HG03135 (cell line): ENCODE data around the gene ERBB4.

Experiments used
- ATAC-seq: cut with Tn5 transposase; IDR thresholded peaks from one replicate; pipeline ENCODE4 v1.9.1; 2021; ENCODE audit warnings: mild to moderate bottlenecking, moderate library complexity; ENCODE audit not compliant: unreplicated experiment

ERBB4 gene

GRCh38 chr2:212367431-212367830 lies 171.2 kb downstream of the ERBB4 start:
- ATAC-seq = no peak

- ATAC-seq = no peak
These were observed 174.3 kb downstream of the ERBB4 start for GRCh38 chr2:212364112-212364985.

- no peak for ATAC-seq
These were observed 177.3 kb downstream of the ERBB4 start for GRCh38 chr2:212361174-212361756.

GRCh38 chr2:212360068-212360460 lies 178.5 kb downstream of the ERBB4 start:
- ATAC-seq = no peak

- no peak for ATAC-seq
These were observed 179.1 kb downstream of the ERBB4 start for GRCh38 chr2:212359425-212360067.

- no peak for ATAC-seq
These were observed 181.0 kb downstream of the ERBB4 start for GRCh38 chr2:212357606-212358005.

- ATAC-seq = no peak
These were observed 184.2 kb downstream of the ERBB4 start for GRCh38 chr2:212354382-212354781.

GRCh38 chr2:212348501-212348900 lies 190.1 kb downstream of the ERBB4 start:
- no peak for ATAC-seq

GRCh38 chr2:212346865-212347264 lies 191.7 kb downstream of the ERBB4 start:
- ATAC-seq = no peak

GRCh38 chr2:212345966-212346365 lies 192.6 kb downstream of the ERBB4 start:
- no peak for ATAC-seq

GRCh38 chr2:212344131-212344530 lies 194.5 kb downstream of the ERBB4 start:
- no peak for ATAC-seq

GRCh38 chr2:212343167-212343566 lies 195.4 kb downstream of the ERBB4 start:
- no peak for ATAC-seq

- no peak for ATAC-seq
These were observed 200.9 kb downstream of the ERBB4 start for GRCh38 chr2:212337486-212338343.

GRCh38 chr2:212337036-212337435 lies 201.6 kb downstream of the ERBB4 start:
- ATAC-seq = no peak

GRCh38 chr2:212330263-212330662 lies 208.3 kb downstream of the ERBB4 start:
- no peak for ATAC-seq

GRCh38 chr2:212328712-212329496 lies 209.7 kb downstream of the ERBB4 start:
- ATAC-seq = no peak

GRCh38 chr2:212328136-212328535 lies 210.5 kb downstream of the ERBB4 start:
- no peak for ATAC-seq

GRCh38 chr2:212327171-212327809 lies 211.3 kb downstream of the ERBB4 start:
- no peak for ATAC-seq

- no peak for ATAC-seq
These were observed 220.0 kb downstream of the ERBB4 start for GRCh38 chr2:212318636-212319035.

- no peak for ATAC-seq
These were observed 223.9 kb downstream of the ERBB4 start for GRCh38 chr2:212314680-212315079.
